Measurements from ENCODE around the gene PAPPA.

The PAPPA gene

DNA sequence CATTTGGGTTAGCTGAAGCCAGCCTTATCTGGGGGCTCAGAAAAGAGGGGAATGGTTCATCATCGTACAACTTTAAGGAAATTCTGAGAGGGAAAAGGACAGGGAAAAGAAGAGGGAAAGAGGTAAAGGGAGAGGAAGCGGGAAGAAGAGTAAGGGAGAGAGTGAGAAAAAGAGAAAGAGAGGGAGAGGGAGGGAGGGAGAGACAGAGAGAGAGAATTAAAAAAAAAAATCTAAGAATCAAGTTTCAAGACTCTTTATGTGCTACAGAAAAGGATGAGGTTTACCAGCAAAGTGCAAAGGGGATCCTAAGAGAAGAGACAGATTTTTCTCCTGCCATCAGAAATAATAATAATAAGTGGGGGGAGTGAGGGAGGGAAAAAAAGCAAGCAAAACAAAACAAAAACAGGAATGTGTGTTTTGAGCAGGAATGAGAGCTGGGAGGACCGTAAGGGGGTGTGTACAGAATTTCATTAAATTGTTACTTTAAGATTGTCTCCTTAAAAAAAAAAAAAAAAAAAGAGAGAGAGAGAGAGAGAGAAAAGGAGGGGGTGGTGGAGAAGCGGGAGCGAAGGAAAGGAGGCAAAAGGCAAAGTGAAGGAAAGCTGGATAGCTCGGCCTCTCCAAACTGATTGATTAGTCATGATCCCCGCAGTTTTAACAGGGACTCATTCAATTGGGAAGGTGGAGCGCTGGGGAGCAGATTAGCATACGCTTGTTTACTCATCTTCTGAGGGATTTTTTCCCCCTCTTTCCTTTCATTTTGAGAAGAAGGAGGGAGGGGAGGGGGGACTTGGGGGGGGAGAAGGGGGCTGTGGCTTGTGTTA lies 438 bp upstream of the PAPPA start:
- Histone ChIP-seq H3K56ac (ENCODE audit: low read length) (no peak overlapping the region), H3K27me3 (ENCODE audit: insufficient read depth, low read length, poor library complexity) (peaks cover 5% of the 10 kb centered on the region), H4K8ac (ENCODE audit: low read depth, low read length) (no peak overlapping the region), H3K4ac (ENCODE audit: low read depth, low read length) (peak overlapping the region; percentile 44), H2BK5ac (ENCODE audit: low read length) (no peak overlapping the region), H2AK5ac (ENCODE audit: low read length) (no peak overlapping the region), H3K79me1 (ENCODE audit: low read length) (no peaks in the 10 kb centered on the region), H2BK120ac (ENCODE audit: low read depth, low read length) (no peak overlapping the region), H3K4me1 (ENCODE audit: control insufficient read depth, low read depth, low read length) (no peaks in the 10 kb centered on the region), H3K18ac (ENCODE audit: low read length) (no peak overlapping the region), H3K36me3 (ENCODE audit: control insufficient read depth, insufficient read depth, low read length) (no peaks in the 10 kb centered on the region), H3K23ac (ENCODE audit: low read length) (no peak overlapping the region), H3K79me2 (ENCODE audit: control insufficient read depth, insufficient read depth, low read length) (no peaks in the 10 kb centered on the region), H2BK15ac (replicated peaks; ENCODE audit: low read depth) (peak overlapping the region; percentile 80), H3K4me2 (ENCODE audit: low read length) (peak overlapping the region; percentile 24), H3K27ac (ENCODE audit: low read depth, low read length) (no peak overlapping the region), H3K9ac (ENCODE audit: low read length) (no peak overlapping the region), H4K5ac (ENCODE audit: low read length) (no peak overlapping the region), H3K4me3 (ENCODE audit: low read length) (no peak overlapping the region)
- peak; percentile 54 for DNase-seq
- no CpG with 5 or more reads among the region's 9 CpGs for WGBS (ENCODE audit: extremely low coverage, insufficient coverage, low lambda C conversion rate)

- H3K79me1 ChIP-seq (ENCODE audit: low read length) = no peaks in the 10 kb centered on the region
- peak overlapping the region; percentile 37 for H3K56ac ChIP-seq (ENCODE audit: low read length)
- H3K4me1 ChIP-seq (ENCODE audit: control insufficient read depth, low read depth, low read length) = no peaks in the 10 kb centered on the region
- H3K23ac ChIP-seq (ENCODE audit: low read length) = no peak overlapping the region
- peak overlapping the region; percentile 20 for H3K9ac ChIP-seq (ENCODE audit: low read length)
- peaks cover 5% of the 10 kb centered on the region for H3K27me3 ChIP-seq (ENCODE audit: insufficient read depth, low read length, poor library complexity)
- H3K36me3 ChIP-seq (ENCODE audit: control insufficient read depth, insufficient read depth, low read length) = no peaks in the 10 kb centered on the region
- H3K79me2 ChIP-seq (ENCODE audit: control insufficient read depth, insufficient read depth, low read length) = no peaks in the 10 kb centered on the region
- peak; percentile 27 for DNase-seq
- no CpG with 5 or more reads among the region's 74 CpGs for WGBS (ENCODE audit: extremely low coverage, insufficient coverage, low lambda C conversion rate)
- H3K27ac ChIP-seq (ENCODE audit: low read depth, low read length) = no peak overlapping the region
- H2AK5ac ChIP-seq (ENCODE audit: low read length) = no peak overlapping the region
- H2BK120ac ChIP-seq (ENCODE audit: low read depth, low read length) = no peak overlapping the region
- no peak overlapping the region for H3K4me3 ChIP-seq (ENCODE audit: low read length)
- peak overlapping the region; percentile 94 for H3K18ac ChIP-seq (ENCODE audit: low read length)
- H3K4me2 ChIP-seq (ENCODE audit: low read length) = peak overlapping the region; percentile 27
- H4K5ac ChIP-seq (ENCODE audit: low read length) = no peak overlapping the region
- H2BK15ac ChIP-seq (replicated peaks; ENCODE audit: low read depth) = no peak overlapping the region
- no peak overlapping the region for H4K8ac ChIP-seq (ENCODE audit: low read depth, low read length)
- H3K4ac ChIP-seq (ENCODE audit: low read depth, low read length) = no peak overlapping the region
- H2BK5ac ChIP-seq (ENCODE audit: low read length) = no peak overlapping the region
These were observed 864 bp downstream of the PAPPA start for GRCh38 chr9:116154334-116154975.

DNA sequence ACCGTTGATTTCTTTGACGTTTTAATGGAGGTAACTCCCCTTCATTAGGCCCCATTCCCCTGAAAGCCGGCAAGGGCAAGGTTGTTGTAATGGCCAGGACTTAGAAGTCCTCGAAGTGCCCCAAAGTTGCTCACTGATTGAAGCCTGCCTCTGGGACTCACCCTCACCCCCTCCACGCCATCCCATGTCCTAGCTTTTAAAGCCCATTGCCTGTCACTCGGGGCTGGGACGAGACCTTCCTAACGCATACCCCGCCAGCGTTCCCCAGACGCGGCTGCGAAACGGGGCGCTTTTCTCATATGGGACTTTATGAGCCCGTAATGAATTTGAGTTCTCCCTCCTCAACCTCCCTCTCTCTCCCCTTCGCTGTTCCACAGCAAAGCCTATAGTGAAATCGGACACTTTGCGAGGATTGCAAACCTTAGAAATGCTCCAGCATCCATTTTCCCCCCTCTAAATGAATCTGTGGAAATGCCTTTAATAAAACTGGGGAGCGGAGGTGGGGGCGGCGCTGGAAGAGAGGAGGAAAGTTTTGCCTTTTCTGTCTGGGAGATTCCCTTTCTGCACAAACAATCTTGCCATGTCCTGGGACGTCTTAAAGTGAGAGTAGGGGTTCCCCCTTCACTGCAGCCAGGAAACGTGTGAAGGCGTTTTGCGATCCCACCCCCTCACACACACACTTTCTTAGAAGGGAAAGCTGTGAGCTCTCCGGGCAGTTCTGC lies 1.5 kb downstream of the PAPPA start:
- H3K27ac ChIP-seq (ENCODE audit: low read depth, low read length) = no peak overlapping the region
- WGBS (ENCODE audit: extremely low coverage, insufficient coverage, low lambda C conversion rate) = no CpG with 5 or more reads among the region's 27 CpGs
- DNase-seq = peak; percentile 30

GRCh38 chr9:116155698-116156039 lies 2.1 kb downstream of the PAPPA start:
- no peak overlapping the region for H2BK15ac ChIP-seq (replicated peaks; ENCODE audit: low read depth)
- no peak overlapping the region for H2AK5ac ChIP-seq (ENCODE audit: low read length)
- H4K8ac ChIP-seq (ENCODE audit: low read depth, low read length) = no peak overlapping the region
- H2BK120ac ChIP-seq (ENCODE audit: low read depth, low read length) = no peak overlapping the region
- no peak overlapping the region for H3K23ac ChIP-seq (ENCODE audit: low read length)
- DNase-seq = no peak
- H2BK5ac ChIP-seq (ENCODE audit: low read length) = no peak overlapping the region
- no peak overlapping the region for H3K9ac ChIP-seq (ENCODE audit: low read length)
- no peak overlapping the region for H3K4ac ChIP-seq (ENCODE audit: low read depth, low read length)
- H3K18ac ChIP-seq (ENCODE audit: low read length) = no peak overlapping the region
- no CpG with 5 or more reads among the region's 10 CpGs for WGBS (ENCODE audit: extremely low coverage, insufficient coverage, low lambda C conversion rate)
- no peak overlapping the region for H3K27ac ChIP-seq (ENCODE audit: low read depth, low read length)
- no peak overlapping the region for H3K56ac ChIP-seq (ENCODE audit: low read length)
- peak overlapping the region; percentile 11 for H3K4me2 ChIP-seq (ENCODE audit: low read length)
- no peaks in the 10 kb centered on the region for H3K79me1 ChIP-seq (ENCODE audit: low read length)
- H3K36me3 ChIP-seq (ENCODE audit: control insufficient read depth, insufficient read depth, low read length) = no peaks in the 10 kb centered on the region
- no peaks in the 10 kb centered on the region for H3K4me1 ChIP-seq (ENCODE audit: control insufficient read depth, low read depth, low read length)
- no peak overlapping the region for H3K4me3 ChIP-seq (ENCODE audit: low read length)
- H3K79me2 ChIP-seq (ENCODE audit: control insufficient read depth, insufficient read depth, low read length) = no peaks in the 10 kb centered on the region
- peaks cover 5% of the 10 kb centered on the region for H3K27me3 ChIP-seq (ENCODE audit: insufficient read depth, low read length, poor library complexity)
- no peak overlapping the region for H4K5ac ChIP-seq (ENCODE audit: low read length)

More for the DNA sequence above, 1.5 kb downstream of the PAPPA start:
- H3K79me1 ChIP-seq (ENCODE audit: low read length) = no peaks in the 10 kb centered on the region
- no peak overlapping the region for H3K4me3 ChIP-seq (ENCODE audit: low read length)
- H2BK120ac ChIP-seq (ENCODE audit: low read depth, low read length) = no peak overlapping the region
- H4K8ac ChIP-seq (ENCODE audit: low read depth, low read length) = no peak overlapping the region
- H2BK15ac ChIP-seq (replicated peaks; ENCODE audit: low read depth) = no peak overlapping the region
- H3K9ac ChIP-seq (ENCODE audit: low read length) = peak overlapping the region; percentile 18
- H2BK5ac ChIP-seq (ENCODE audit: low read length) = no peak overlapping the region
- peaks cover 5% of the 10 kb centered on the region for H3K27me3 ChIP-seq (ENCODE audit: insufficient read depth, low read length, poor library complexity)
- H3K36me3 ChIP-seq (ENCODE audit: control insufficient read depth, insufficient read depth, low read length) = no peaks in the 10 kb centered on the region
- no peaks in the 10 kb centered on the region for H3K79me2 ChIP-seq (ENCODE audit: control insufficient read depth, insufficient read depth, low read length)
- no peaks in the 10 kb centered on the region for H3K4me1 ChIP-seq (ENCODE audit: control insufficient read depth, low read depth, low read length)
- H4K5ac ChIP-seq (ENCODE audit: low read length) = no peak overlapping the region
- peak overlapping the region; percentile 27 for H3K4me2 ChIP-seq (ENCODE audit: low read length)
- no peak overlapping the region for H2AK5ac ChIP-seq (ENCODE audit: low read length)
- no peak overlapping the region for H3K4ac ChIP-seq (ENCODE audit: low read depth, low read length)
- no peak overlapping the region for H3K18ac ChIP-seq (ENCODE audit: low read length)
- H3K23ac ChIP-seq (ENCODE audit: low read length) = no peak overlapping the region
- peak overlapping the region; percentile 31 for H3K56ac ChIP-seq (ENCODE audit: low read length)

DNA sequence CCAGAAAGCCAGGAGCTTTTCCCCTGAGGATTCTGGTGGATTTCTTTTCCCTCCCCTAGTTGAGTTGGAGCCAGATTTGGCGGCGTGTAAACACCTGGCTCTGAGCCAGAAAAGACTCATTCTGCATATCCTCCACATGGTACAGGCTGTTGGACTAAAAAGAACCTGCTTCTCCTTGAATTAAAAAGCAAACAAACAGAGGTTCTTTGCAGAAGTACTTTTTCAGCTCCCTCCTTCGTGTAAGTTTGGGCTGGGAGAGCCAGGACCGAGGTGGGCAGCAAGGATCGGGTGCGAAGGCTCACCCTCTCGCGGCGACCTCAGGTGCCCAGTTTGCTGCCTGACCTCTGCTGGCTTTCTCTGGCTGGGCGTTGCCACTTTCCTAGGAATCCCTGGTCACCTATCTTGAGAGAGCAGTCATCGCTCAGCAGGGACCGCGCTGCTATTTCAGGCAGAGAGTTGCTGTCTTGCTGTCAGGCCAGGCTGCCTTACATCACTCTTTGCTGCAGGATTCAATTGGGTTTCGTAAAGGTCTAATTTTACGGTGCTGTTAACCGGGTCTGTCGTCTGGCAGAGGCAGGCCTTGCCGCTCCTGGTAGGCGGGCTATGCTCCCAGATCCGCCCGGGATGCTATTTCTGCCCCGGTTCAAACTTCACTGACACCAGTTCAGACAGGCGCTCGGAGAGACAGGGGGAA lies 3.2 kb downstream of the PAPPA start:
- Histone ChIP-seq H3K79me2 (ENCODE audit: control insufficient read depth, insufficient read depth, low read length) (no peaks in the 10 kb centered on the region), H3K23ac (ENCODE audit: low read length) (no peak overlapping the region), H3K4me2 (ENCODE audit: low read length) (peak overlapping the region; percentile 39), H3K36me3 (ENCODE audit: control insufficient read depth, insufficient read depth, low read length) (no peaks in the 10 kb centered on the region), H3K27ac (ENCODE audit: low read depth, low read length) (no peak overlapping the region), H3K9ac (ENCODE audit: low read length) (peak overlapping the region; percentile 2), H3K18ac (ENCODE audit: low read length) (no peak overlapping the region), H4K5ac (ENCODE audit: low read length) (no peak overlapping the region), H3K4me1 (ENCODE audit: control insufficient read depth, low read depth, low read length) (no peaks in the 10 kb centered on the region), H3K27me3 (ENCODE audit: insufficient read depth, low read length, poor library complexity) (peaks cover 5% of the 10 kb centered on the region), H2BK15ac (replicated peaks; ENCODE audit: low read depth) (no peak overlapping the region), H3K4ac (ENCODE audit: low read depth, low read length) (no peak overlapping the region), H2BK120ac (ENCODE audit: low read depth, low read length) (no peak overlapping the region), H3K79me1 (ENCODE audit: low read length) (no peaks in the 10 kb centered on the region), H2BK5ac (ENCODE audit: low read length) (no peak overlapping the region), H4K8ac (ENCODE audit: low read depth, low read length) (no peak overlapping the region), H3K56ac (ENCODE audit: low read length) (no peak overlapping the region), H3K4me3 (ENCODE audit: low read length) (no peak overlapping the region), H2AK5ac (ENCODE audit: low read length) (no peak overlapping the region)
- WGBS (ENCODE audit: extremely low coverage, insufficient coverage, low lambda C conversion rate) = no CpG with 5 or more reads among the region's 24 CpGs
- DNase-seq = peak; percentile 90

Measured in mesendoderm (in vitro differentiated cells).